Kidney epithelial cell (primary cell): ENCODE data around the gene CPA4. TPM values are rescaled to one million over a fixed set of nuclear protein-coding genes. Genes with fewer than 3 reads are reported as not detected.

Source experiments
- DNase-seq: peaks from one replicate; pipeline ENCODE4 v3.0.0-alpha.2; 2010; ENCODE audit warnings: low read depth
- H3K27me3 ChIP-seq: 2 replicates; pipeline ENCODE4 v1.6.0; 2011; ENCODE audit warnings: low read length; ENCODE audit not compliant: control insufficient read depth, insufficient read depth
- H3K36me3 ChIP-seq: 2 replicates; pipeline ENCODE4 v1.5.1; 2011; ENCODE audit warnings: low read length; ENCODE audit not compliant: control insufficient read depth, insufficient read depth
- H3K4me3 ChIP-seq: 2 replicates; pipeline ENCODE4 v1.5.1; 2011; ENCODE audit warnings: low read depth, mild to moderate bottlenecking, control low read depth, low read length
- total RNA-seq: library from RNA; depleted of rRNA; stranded (reverse); fragments of >200 nt; gene quantifications from 2 replicates; pipeline ENCODE4 v1.2.3, GENCODE V29; 2015
- TF ChIP-seq, protein P1 (sequence below): IDR thresholded peaks from 2 replicates; pipeline ENCODE4 v1.5.1; 2011; ENCODE audit warnings: mild to moderate bottlenecking, moderate library complexity, low read length, control low read depth, inconsistent platforms; ENCODE audit not compliant: insufficient read depth, poor library complexity, severe bottlenecking

The CPA4 gene
- total RNA-seq, 1 donor from 2014 or later, result 0.25 TPM

- no peak for DNase-seq
- no peaks in the 10 kb centered on the region for H3K36me3 ChIP-seq
- no peaks in the 10 kb centered on the region for H3K27me3 ChIP-seq
- TF ChIP-seq, protein P1, sequence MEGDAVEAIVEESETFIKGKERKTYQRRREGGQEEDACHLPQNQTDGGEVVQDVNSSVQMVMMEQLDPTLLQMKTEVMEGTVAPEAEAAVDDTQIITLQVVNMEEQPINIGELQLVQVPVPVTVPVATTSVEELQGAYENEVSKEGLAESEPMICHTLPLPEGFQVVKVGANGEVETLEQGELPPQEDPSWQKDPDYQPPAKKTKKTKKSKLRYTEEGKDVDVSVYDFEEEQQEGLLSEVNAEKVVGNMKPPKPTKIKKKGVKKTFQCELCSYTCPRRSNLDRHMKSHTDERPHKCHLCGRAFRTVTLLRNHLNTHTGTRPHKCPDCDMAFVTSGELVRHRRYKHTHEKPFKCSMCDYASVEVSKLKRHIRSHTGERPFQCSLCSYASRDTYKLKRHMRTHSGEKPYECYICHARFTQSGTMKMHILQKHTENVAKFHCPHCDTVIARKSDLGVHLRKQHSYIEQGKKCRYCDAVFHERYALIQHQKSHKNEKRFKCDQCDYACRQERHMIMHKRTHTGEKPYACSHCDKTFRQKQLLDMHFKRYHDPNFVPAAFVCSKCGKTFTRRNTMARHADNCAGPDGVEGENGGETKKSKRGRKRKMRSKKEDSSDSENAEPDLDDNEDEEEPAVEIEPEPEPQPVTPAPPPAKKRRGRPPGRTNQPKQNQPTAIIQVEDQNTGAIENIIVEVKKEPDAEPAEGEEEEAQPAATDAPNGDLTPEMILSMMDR, result no peak
- H3K4me3 ChIP-seq, result no peak overlapping the region
Measured at GRCh38 chr7:130351791-130352090, 58.8 kb downstream of the CPA4 start.

DNA sequence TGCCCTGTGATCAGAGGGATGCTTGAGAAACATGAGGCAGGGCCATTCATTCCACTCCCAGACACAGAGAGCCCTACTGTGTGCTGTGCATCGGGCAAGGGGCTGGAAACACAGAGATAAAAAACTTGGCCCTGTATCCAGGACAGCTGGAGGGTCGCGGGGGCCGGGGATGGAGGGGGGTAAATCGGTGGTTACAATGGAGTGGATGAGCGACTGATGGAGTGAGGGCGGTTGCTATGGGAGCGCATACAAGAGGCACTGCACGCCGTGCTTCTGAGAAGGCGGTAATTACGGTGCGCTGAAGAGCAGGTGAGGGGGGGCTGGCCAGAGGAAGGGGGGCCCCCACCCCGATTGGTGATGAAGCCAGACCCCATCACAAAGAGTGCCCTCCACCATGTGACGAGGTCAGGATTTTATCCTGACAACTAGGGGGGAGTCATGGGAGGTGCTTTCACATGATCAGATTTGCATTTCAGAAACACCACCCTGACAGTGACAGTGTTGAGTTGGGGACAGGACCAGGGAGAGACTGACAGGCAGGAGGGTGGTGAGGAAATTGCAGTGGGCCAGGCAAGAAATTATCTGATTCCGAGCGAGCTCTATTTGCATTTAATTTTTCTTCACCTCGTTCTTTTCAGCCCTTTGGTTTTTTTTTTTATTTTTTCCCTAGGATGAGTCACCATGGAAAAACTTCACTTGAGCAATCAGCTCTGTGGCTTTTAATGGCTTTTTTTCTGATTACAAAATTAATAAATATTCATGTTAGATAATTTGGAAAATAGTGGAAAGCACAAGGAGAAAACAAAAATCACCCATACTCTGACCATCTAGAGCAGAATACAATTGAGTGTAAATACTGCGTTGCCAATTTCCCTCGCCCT, 59.5 kb downstream of the CPA4 start:
- TF ChIP-seq, protein P1, result no peak
- H3K4me3 ChIP-seq, result no peak overlapping the region
- H3K36me3 ChIP-seq, result no peaks in the 10 kb centered on the region
- H3K27me3 ChIP-seq, result no peaks in the 10 kb centered on the region
- DNase-seq, result no peak

DNA sequence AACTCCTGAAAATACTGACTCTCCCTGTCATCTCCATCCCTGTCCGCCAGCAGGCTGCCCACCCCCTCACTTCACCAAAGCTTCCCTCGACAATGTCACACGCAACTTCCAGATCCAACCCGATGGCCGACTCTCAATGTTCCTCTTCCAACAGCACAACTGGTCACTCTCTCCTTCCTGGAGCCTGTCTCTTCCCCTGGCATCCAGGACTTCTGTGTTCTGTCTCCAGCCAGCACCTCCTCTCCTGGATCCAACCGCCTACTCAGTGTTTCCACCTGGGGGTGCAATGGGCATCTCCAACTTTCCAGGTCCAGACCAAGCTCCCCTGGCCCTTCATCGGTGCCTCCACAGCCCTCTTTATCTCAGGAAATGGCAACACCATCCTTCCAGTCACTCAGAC, 60.2 kb downstream of the CPA4 start:
- TF ChIP-seq, protein P1, result no peak
- no peaks in the 10 kb centered on the region for H3K27me3 ChIP-seq
- H3K4me3 ChIP-seq, result no peak overlapping the region
- no peak for DNase-seq
- no peaks in the 10 kb centered on the region for H3K36me3 ChIP-seq

- no peak overlapping the region for H3K4me3 ChIP-seq
- TF ChIP-seq, protein P1, result no peak
- H3K27me3 ChIP-seq, result no peaks in the 10 kb centered on the region
- peak; percentile 97 for DNase-seq
- H3K36me3 ChIP-seq, result no peaks in the 10 kb centered on the region
Measured at GRCh38 chr7:130356121-130356875, 63.3 kb downstream of the CPA4 start.

DNA sequence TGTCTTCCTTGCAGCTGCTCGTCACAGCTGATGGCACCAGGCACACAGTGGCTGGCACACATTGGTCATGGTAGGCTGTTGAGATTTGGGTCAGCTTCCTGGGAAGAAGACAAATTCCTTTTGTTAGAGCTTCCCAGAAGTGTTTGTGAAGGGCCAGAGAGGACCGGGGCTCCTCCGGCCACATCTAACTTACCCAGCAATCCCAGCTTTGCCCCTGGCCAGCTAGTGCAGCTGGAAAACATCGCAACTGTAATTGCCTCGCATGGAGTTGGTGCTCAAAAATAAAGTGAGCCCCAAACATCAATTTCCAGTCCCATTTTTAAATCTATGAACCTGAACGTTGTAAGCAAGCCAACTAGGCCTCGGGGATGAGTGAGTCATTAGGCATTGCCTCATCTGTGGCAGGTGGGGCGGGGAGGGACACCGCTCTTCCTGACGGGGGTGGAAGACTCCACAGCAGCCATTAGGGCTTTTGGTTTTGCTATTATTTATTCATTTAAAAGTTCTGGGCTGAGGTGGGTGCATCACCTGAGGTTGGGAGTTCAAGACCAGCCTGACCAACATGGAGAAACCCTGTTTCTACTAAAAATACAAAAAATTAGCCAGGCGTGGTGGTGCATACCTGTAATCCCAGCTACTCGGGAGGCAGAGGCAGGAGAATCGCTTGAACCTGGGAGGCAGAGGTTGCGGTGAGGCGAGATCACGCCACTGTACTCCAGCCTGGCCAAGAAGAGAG, 64.1 kb downstream of the CPA4 start:
- TF ChIP-seq, protein P1, result no peak
- H3K36me3 ChIP-seq, result no peaks in the 10 kb centered on the region
- no peaks in the 10 kb centered on the region for H3K27me3 ChIP-seq
- no peak overlapping the region for H3K4me3 ChIP-seq
- DNase-seq, result peak; percentile 76
